ENCODE data around the gene FOXN4.
"Not testable (repeated sequence)": the region's sequence is repeated elsewhere in the genome, so short reads cannot be mapped to it uniquely, and the experiment has no call there.

- not testable (repeated sequence) for TF ChIP-seq CTCF (IDR thresholded peaks at IDR 0.05); POLR2A (IDR thresholded peaks at IDR 0.05; ENCODE audit: low read depth); POLR2AphosphoS5 (IDR thresholded peaks at IDR 0.05); EP300 (IDR thresholded peaks at IDR 0.05)
Observed at GRCh38 chr12:109321294-109321693, 12.2 kb upstream of the FOXN4 start.

All from esophagus muscularis mucosa (tissue), 4 donors.